ENCODE results near the gene AMD1. TPM values are rescaled to one million over a fixed set of nuclear protein-coding genes. Genes with fewer than 3 reads are reported as not detected.
"Not testable (repeated sequence)": the region's sequence is repeated elsewhere in the genome, so short reads cannot be mapped to it uniquely, and the experiment has no call there.

Gene AMD1
- total RNA-seq, 4 donors from 2014 or later: 77.2 to 194 (median 124) TPM

- WGBS, 2 donors: 93 to 96% methylated on average over 6 of the region's 6 CpGs
- no peaks in the 10 kb centered on the region for H3K9me3 ChIP-seq
- no peak overlapping the region for H3K27ac ChIP-seq
- intact Hi-C loops (cut with DNase I): no loop called here
- no peaks in the 10 kb centered on the region for H3K27me3 ChIP-seq
- DNase-seq: no peak
- H3K36me3 ChIP-seq: no peaks in the 10 kb centered on the region
- TF ChIP-seq CTCF (IDR thresholded peaks at IDR 0.05): no peak
- no peak for TF ChIP-seq POLR2A (IDR thresholded peaks at IDR 0.05)
- H3K4me3 ChIP-seq (replicated peaks in 1 of 3): no peak overlapping the region
- H3K4me1 ChIP-seq: no peaks in the 10 kb centered on the region
These were observed 40.8 kb upstream of the AMD1 start for GRCh38 chr6:110833831-110834230.

- DNase-seq; H3K27ac ChIP-seq; intact Hi-C loops (cut with DNase I); H3K4me1 ChIP-seq; H3K9me3 ChIP-seq; H3K36me3 ChIP-seq; H3K4me3 ChIP-seq (replicated peaks in 1 of 3); H3K27me3 ChIP-seq: not testable (repeated sequence)
- 85 to 90% methylated on average over 5 of the region's 5 CpGs for WGBS, 2 donors
These were observed 38.8 kb upstream of the AMD1 start for GRCh38 chr6:110835751-110836150.

- Histone ChIP-seq H3K4me1 (no peaks in the 10 kb centered on the region), H3K9me3 (no peaks in the 10 kb centered on the region), H3K4me3 (replicated peaks in 1 of 3) (no peak overlapping the region), H3K36me3 (no peaks in the 10 kb centered on the region), H3K27me3 (no peaks in the 10 kb centered on the region), H3K27ac (no peak overlapping the region)
- WGBS, 2 donors: 85 to 92% methylated on average over 6 of the region's 6 CpGs
- DNase-seq: no peak
- TF ChIP-seq POLR2A (IDR thresholded peaks at IDR 0.05) (no peak), CTCF (IDR thresholded peaks at IDR 0.05) (no peak)
- intact Hi-C loops (cut with DNase I): no loop called here
These were observed 33.3 kb upstream of the AMD1 start for GRCh38 chr6:110841266-110841665.

- no peak for DNase-seq
- Histone ChIP-seq H3K4me3 (replicated peaks in 1 of 3) (no peak overlapping the region), H3K27me3 (no peaks in the 10 kb centered on the region), H3K36me3 (no peaks in the 10 kb centered on the region), H3K27ac (no peak overlapping the region), H3K4me1 (no peaks in the 10 kb centered on the region), H3K9me3 (no peaks in the 10 kb centered on the region)
- intact Hi-C loops (cut with DNase I): no loop called here
- no peak for TF ChIP-seq POLR2A (IDR thresholded peaks at IDR 0.05)
- TF ChIP-seq CTCF (IDR thresholded peaks at IDR 0.05): no peak
- 91% methylated on average over 4 of the region's 4 CpGs for WGBS, 2 donors
These were observed 24.8 kb upstream of the AMD1 start for GRCh38 chr6:110849781-110850180.

- DNase-seq: no peak
- TF ChIP-seq POLR2A (IDR thresholded peaks at IDR 0.05) (no peak), CTCF (IDR thresholded peaks at IDR 0.05) (no peak)
- H3K4me1 ChIP-seq: no peaks in the 10 kb centered on the region
- intact Hi-C loops (cut with DNase I): no loop called here
- no peaks in the 10 kb centered on the region for H3K27me3 ChIP-seq
- 99 to 100% methylated on average over 2 of the region's 2 CpGs for WGBS, 2 donors
- H3K4me3 ChIP-seq (replicated peaks in 1 of 3): no peak overlapping the region
- no peak overlapping the region for H3K27ac ChIP-seq
- no peaks in the 10 kb centered on the region for H3K9me3 ChIP-seq
- no peaks in the 10 kb centered on the region for H3K36me3 ChIP-seq
These were observed 21.8 kb upstream of the AMD1 start for GRCh38 chr6:110852773-110853172.

All from thyroid gland (tissue), 4 donors.